HEK293 (cell line): ENCODE results near the gene NTRK3.

Experiments used
- CTCF ChIA-PET: fragments of 350-600 bp; formaldehyde crosslinking; extraction: SDS; loops from one replicate; lab custom pipeline; 2021; ENCODE audit warnings: antibody characterized with exemption; lab: Yijun Ruan, JAX
- POLR2A ChIA-PET: fragments of 300-600 bp; formaldehyde crosslinking; extraction: SDS; loops from one replicate; lab custom pipeline; 2020; ENCODE audit warnings: antibody characterized with exemption, inconsistent platforms; lab: Yijun Ruan, JAX
- H3K27ac ChIP-seq: fragments of 200-500 bp; sonication (Bioruptor generic); 2 replicates; pipeline ENCODE4 v1.5.1; 2014; ENCODE audit warnings: low read depth, low read length, control low read depth, inconsistent platforms; ENCODE audit errors: extremely low read depth
- H3K36me3 ChIP-seq, 2 experiments: fragments of 200-500 bp in 1 of 2; sonication (Bioruptor generic) in 1 of 2; 1 replicate in 1 of 2; 2 replicates in 1 of 2; pipeline ENCODE4 v1.5.1; 2014 to 2017; ENCODE audit warnings: inconsistent platforms in 2 of 2, low read length in 2 of 2; ENCODE audit not compliant: control insufficient read depth in 2 of 2, insufficient read depth in 1 of 2
- H3K4me1 ChIP-seq: fragments of 200-500 bp; sonication (Bioruptor generic); 2 replicates; pipeline ENCODE4 v1.5.1; 2014; ENCODE audit warnings: mild to moderate bottlenecking, low read length, inconsistent platforms; ENCODE audit not compliant: control insufficient read depth, insufficient read depth
- H3K4me3 ChIP-seq: 2 replicates; pipeline ENCODE4 v1.5.1; 2011; ENCODE audit warnings: low read depth, mild to moderate bottlenecking, control low read depth, low read length, moderate library complexity
- H3K9me3 ChIP-seq: fragments of 200-500 bp; sonication (Bioruptor generic); 2 replicates; pipeline ENCODE4 v1.5.1; 2014; ENCODE audit warnings: low read depth, low read length, inconsistent platforms; ENCODE audit not compliant: control insufficient read depth, insufficient read depth
- KLF8 ChIP-seq: fragments of 450-650 bp; formaldehyde crosslinking; IDR thresholded peaks from 2 replicates; pipeline ENCODE4 v1.5.1; 2016; ENCODE audit warnings: missing biosample characterization, missing genetic modification characterization
- MEIS1 ChIP-seq: sonication (generic); formaldehyde crosslinking; IDR thresholded peaks from 2 replicates; pipeline ENCODE4 v1.8.1; 2022; ENCODE audit warnings: missing genetic modification reagents, mild to moderate bottlenecking, borderline replicate concordance
- SP3 ChIP-seq: fragments of 450-650 bp; formaldehyde crosslinking; IDR thresholded peaks from 2 replicates; pipeline ENCODE4 v1.5.1; 2016; ENCODE audit warnings: missing biosample characterization, missing genetic modification characterization
- ZBTB17 ChIP-seq: fragments of 450-650 bp; formaldehyde crosslinking; IDR thresholded peaks from 2 replicates; pipeline ENCODE4 v1.5.1; 2016; ENCODE audit warnings: missing biosample characterization, missing genetic modification characterization
- ZBTB20 ChIP-seq: fragments of 450-650 bp; formaldehyde crosslinking; IDR thresholded peaks from 2 replicates; pipeline ENCODE4 v1.5.1; 2016; ENCODE audit warnings: missing biosample characterization, missing genetic modification characterization
- ZBTB7A ChIP-seq: fragments of 450-650 bp; formaldehyde crosslinking; IDR thresholded peaks from 2 replicates; pipeline ENCODE4 v1.5.1; 2016; ENCODE audit warnings: low read depth, missing biosample characterization, missing genetic modification characterization
- ZIC2 ChIP-seq: fragments of 450-650 bp; formaldehyde crosslinking; IDR thresholded peaks from 2 replicates; pipeline ENCODE4 v1.5.1; 2016; ENCODE audit warnings: missing biosample characterization, missing genetic modification characterization
- ZNF155 ChIP-seq: fragments of 450-650 bp; formaldehyde crosslinking; IDR thresholded peaks from 2 replicates; pipeline ENCODE4 v1.5.1; 2016; ENCODE audit warnings: missing biosample characterization, missing genetic modification characterization
- ZNF174 ChIP-seq: fragments of 450-650 bp; formaldehyde crosslinking; IDR thresholded peaks from 2 replicates; pipeline ENCODE4 v1.5.0; 2017; ENCODE audit warnings: missing biosample characterization, mild to moderate bottlenecking, missing genetic modification characterization
- ZNF2 ChIP-seq: fragments of 450-650 bp; formaldehyde crosslinking; IDR thresholded peaks from 2 replicates; pipeline ENCODE4 v1.5.1; 2016; ENCODE audit warnings: missing biosample characterization, missing genetic modification characterization
- ZNF214 ChIP-seq: fragments of 450-650 bp; formaldehyde crosslinking; IDR thresholded peaks from 2 replicates; pipeline ENCODE4 v1.5.1; 2017; ENCODE audit warnings: missing biosample characterization, mild to moderate bottlenecking, missing genetic modification characterization, borderline replicate concordance
- ZNF266 ChIP-seq: fragments of 450-650 bp; formaldehyde crosslinking; IDR thresholded peaks from 2 replicates; pipeline ENCODE4 v1.5.1; 2016; ENCODE audit warnings: missing biosample characterization, missing genetic modification characterization, low read depth
- ZNF394 ChIP-seq: fragments of 450-650 bp; formaldehyde crosslinking; IDR thresholded peaks from 2 replicates; pipeline ENCODE4 v1.5.1; 2016; ENCODE audit warnings: missing biosample characterization, missing genetic modification characterization, mild to moderate bottlenecking, moderate library complexity, borderline replicate concordance
- ZNF416 ChIP-seq: fragments of 450-650 bp; formaldehyde crosslinking; IDR thresholded peaks from 2 replicates; pipeline ENCODE4 v1.5.1; 2016; ENCODE audit warnings: missing biosample characterization, missing genetic modification characterization
- ZNF521 ChIP-seq: fragments of 450-650 bp; formaldehyde crosslinking; IDR thresholded peaks from 2 replicates; pipeline ENCODE4 v1.5.1; 2017; ENCODE audit warnings: missing biosample characterization, mild to moderate bottlenecking, missing genetic modification characterization
- ZNF558 ChIP-seq: fragments of 450-650 bp; formaldehyde crosslinking; IDR thresholded peaks from 2 replicates; pipeline ENCODE4 v1.5.1; 2016; ENCODE audit warnings: missing biosample characterization, missing genetic modification characterization
- ZNF560 ChIP-seq: fragments of 450-650 bp; formaldehyde crosslinking; IDR thresholded peaks from 2 replicates; pipeline ENCODE4 v1.5.1; 2017; ENCODE audit warnings: missing biosample characterization, missing genetic modification characterization, borderline replicate concordance
- ZNF785 ChIP-seq: fragments of 450-650 bp; formaldehyde crosslinking; IDR thresholded peaks from 2 replicates; pipeline ENCODE4 v1.5.1; 2016; ENCODE audit warnings: missing biosample characterization, missing genetic modification characterization
- ZNF843 ChIP-seq: fragments of 450-650 bp; formaldehyde crosslinking; IDR thresholded peaks from 2 replicates; pipeline ENCODE4 v1.5.1; 2016; ENCODE audit warnings: missing biosample characterization, missing genetic modification characterization
- TF ChIP-seq, protein P1 (sequence below): fragments of 450-650 bp; formaldehyde crosslinking; IDR thresholded peaks from 2 replicates; pipeline ENCODE4 v1.5.1; 2017; ENCODE audit warnings: missing biosample characterization, missing genetic modification characterization
- TF ChIP-seq, protein P2 (sequence below): fragments of 450-650 bp; formaldehyde crosslinking; IDR thresholded peaks from 2 replicates; pipeline ENCODE4 v1.5.1; 2016; ENCODE audit warnings: missing biosample characterization, missing genetic modification characterization, borderline replicate concordance
- TF ChIP-seq, protein P3 (sequence below): fragments of 450-650 bp; formaldehyde crosslinking; IDR thresholded peaks from 2 replicates; pipeline ENCODE4 v1.5.1; 2016; ENCODE audit warnings: missing biosample characterization, missing genetic modification characterization

NTRK3 gene

DNA sequence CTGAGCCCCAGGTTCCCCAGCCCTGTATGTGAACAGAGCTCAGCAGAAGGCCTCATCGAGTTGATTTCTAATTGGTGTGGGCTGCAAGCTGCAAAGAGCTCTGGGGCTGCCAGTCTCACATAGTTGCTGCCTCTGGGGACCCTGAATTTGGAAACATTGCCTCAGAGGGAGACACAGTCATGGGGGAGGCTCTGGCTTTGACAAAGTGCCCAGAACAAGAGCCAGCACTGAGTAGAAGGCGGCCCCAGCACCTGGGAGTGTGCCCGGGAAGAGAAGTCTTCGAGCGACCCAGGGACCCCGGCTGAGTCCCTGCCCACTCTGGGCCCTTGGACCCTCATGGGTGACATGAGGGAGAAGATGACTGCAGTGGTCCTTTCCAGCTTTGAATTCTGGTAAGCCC, 7.3 kb downstream of the NTRK3 start:
- Histone ChIP-seq H3K27ac (no peak overlapping the region), H3K4me3 (no peak overlapping the region), H3K4me1 (no peaks in the 10 kb centered on the region), H3K9me3 (no peaks in the 10 kb centered on the region), H3K36me3 (no peaks in the 10 kb centered on the region)
- TF ChIP-seq, protein P1, sequence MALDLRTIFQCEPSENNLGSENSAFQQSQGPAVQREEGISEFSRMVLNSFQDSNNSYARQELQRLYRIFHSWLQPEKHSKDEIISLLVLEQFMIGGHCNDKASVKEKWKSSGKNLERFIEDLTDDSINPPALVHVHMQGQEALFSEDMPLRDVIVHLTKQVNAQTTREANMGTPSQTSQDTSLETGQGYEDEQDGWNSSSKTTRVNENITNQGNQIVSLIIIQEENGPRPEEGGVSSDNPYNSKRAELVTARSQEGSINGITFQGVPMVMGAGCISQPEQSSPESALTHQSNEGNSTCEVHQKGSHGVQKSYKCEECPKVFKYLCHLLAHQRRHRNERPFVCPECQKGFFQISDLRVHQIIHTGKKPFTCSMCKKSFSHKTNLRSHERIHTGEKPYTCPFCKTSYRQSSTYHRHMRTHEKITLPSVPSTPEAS (tag by site-specific recombination), result no peak
- TF ChIP-seq ZNF560 (tag by site-specific recombination) (no peak), ZNF521 (tag by site-specific recombination) (no peak), ZBTB20 (tag by site-specific recombination) (no peak), SP3 (tag by site-specific recombination) (no peak), ZNF266 (no peak), ZNF558 (tag by site-specific recombination) (no peak), ZNF214 (tag by site-specific recombination) (no peak), KLF8 (tag by site-specific recombination) (no peak), ZNF843 (tag by site-specific recombination) (no peak)
- ChIA-PET POLR2A (no interaction called here), CTCF (interaction anchor here (0.6 to 10.1 kb wide), 4 partner anchors 15 to 199 kb away, joined by 3 to 182 read pairs (median 58); no protein-coding TSS in a partner anchor)

DNA sequence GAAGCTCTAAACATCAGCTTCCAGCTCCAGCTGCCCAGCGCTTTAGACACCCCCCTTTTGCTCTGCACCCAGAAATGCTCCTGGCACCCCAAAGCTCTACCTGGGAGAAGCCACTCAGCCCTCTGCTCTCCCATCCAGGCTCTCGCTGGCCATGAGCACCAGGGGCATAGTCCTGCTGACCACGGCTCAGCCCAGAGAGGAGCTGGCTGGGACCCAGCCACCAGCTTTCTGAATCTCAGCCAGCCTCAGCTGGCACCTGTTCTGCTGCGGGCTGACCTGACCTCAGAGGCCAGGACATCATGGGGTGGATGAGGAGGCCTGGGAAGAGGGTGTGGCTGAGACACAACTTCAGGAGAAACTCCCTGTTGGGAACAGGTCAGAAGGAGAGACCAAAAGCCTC, 8.6 kb downstream of the NTRK3 start:
- TF ChIP-seq, protein P2, sequence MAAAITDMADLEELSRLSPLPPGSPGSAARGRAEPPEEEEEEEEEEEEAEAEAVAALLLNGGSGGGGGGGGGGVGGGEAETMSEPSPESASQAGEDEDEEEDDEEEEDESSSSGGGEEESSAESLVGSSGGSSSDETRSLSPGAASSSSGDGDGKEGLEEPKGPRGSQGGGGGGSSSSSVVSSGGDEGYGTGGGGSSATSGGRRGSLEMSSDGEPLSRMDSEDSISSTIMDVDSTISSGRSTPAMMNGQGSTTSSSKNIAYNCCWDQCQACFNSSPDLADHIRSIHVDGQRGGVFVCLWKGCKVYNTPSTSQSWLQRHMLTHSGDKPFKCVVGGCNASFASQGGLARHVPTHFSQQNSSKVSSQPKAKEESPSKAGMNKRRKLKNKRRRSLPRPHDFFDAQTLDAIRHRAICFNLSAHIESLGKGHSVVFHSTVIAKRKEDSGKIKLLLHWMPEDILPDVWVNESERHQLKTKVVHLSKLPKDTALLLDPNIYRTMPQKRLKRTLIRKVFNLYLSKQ, result no peak
- no peak for TF ChIP-seq ZNF785 (tag by site-specific recombination)
- no peak for TF ChIP-seq ZNF416 (tag by site-specific recombination)
- TF ChIP-seq, all 188 proteins: peak for 0
- Histone ChIP-seq H3K9me3 (no peaks in the 10 kb centered on the region), H3K4me3 (no peak overlapping the region), H3K27ac (no peak overlapping the region), H3K4me1 (no peaks in the 10 kb centered on the region), H3K36me3 (no peaks in the 10 kb centered on the region)
- ChIA-PET CTCF (interaction anchor here (0.6 to 10.1 kb wide), 18 partner anchors 10 to 1516 kb away, joined by 3 to 182 read pairs (median 6); no protein-coding TSS in a partner anchor), POLR2A (no interaction called here)

DNA sequence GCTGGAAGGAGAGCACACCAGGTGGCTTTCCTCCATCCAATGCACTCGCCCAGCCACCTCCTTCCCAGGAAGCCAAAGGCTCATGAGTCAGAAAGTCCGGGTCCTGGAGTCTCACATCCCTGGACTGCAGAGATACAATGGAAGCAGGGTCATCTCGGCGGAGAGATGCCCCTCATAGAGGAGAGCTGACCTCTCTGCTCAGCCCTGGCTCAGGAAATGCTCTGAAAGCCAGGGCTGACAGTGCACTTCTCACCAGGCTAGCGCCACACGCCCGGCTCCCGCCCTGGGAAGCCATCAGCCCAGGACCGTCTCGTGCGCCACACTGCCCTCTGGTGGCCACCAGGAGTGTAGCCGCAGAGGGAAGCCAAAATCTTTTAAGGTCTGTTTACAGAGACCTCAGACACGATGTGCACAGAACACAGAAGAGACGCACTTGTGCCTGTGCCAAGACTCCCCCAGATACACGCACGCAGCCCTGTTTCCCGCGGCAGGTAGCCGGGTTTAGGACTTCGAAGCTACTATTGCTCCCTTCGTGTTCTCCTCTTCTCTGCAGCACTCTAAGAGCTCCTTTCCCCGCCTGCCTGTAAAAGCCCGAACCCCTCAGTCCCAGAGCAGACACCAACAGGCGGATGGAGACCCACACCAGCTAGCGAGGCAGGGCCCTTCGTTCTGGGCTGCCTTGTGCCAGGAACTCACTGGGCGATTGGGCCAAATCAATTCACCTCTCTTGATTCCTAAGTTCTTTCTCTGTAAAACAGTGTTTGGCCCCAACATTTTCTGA, 9.7 kb downstream of the NTRK3 start:
- Histone ChIP-seq H3K27ac (no peak overlapping the region), H3K9me3 (no peaks in the 10 kb centered on the region), H3K36me3 (no peaks in the 10 kb centered on the region), H3K4me1 (no peaks in the 10 kb centered on the region), H3K4me3 (no peak overlapping the region)
- ChIA-PET POLR2A (no interaction called here), CTCF (interaction anchor here (0.5 to 10.1 kb wide), 55 partner anchors 11 to 1515 kb away, joined by 3 to 182 read pairs (median 4); no protein-coding TSS in a partner anchor)
- TF ChIP-seq ZNF394 (no peak), ZIC2 (peak; percentile 71), ZBTB7A (tag by site-specific recombination) (no peak), ZNF2 (0 out of 2 replicates have a peak, but pooled peaks have one; percentile 29), ZNF174 (tag by site-specific recombination) (no peak), MEIS1 (CRISPR knock-in tag) (no peak), ZNF155 (tag by site-specific recombination) (no peak), ZBTB17 (tag by site-specific recombination) (peak; percentile 50; the same call in 1 of the 2 replicates)
- TF ChIP-seq, protein P1 (tag by site-specific recombination), result no peak
- TF ChIP-seq, protein P3, sequence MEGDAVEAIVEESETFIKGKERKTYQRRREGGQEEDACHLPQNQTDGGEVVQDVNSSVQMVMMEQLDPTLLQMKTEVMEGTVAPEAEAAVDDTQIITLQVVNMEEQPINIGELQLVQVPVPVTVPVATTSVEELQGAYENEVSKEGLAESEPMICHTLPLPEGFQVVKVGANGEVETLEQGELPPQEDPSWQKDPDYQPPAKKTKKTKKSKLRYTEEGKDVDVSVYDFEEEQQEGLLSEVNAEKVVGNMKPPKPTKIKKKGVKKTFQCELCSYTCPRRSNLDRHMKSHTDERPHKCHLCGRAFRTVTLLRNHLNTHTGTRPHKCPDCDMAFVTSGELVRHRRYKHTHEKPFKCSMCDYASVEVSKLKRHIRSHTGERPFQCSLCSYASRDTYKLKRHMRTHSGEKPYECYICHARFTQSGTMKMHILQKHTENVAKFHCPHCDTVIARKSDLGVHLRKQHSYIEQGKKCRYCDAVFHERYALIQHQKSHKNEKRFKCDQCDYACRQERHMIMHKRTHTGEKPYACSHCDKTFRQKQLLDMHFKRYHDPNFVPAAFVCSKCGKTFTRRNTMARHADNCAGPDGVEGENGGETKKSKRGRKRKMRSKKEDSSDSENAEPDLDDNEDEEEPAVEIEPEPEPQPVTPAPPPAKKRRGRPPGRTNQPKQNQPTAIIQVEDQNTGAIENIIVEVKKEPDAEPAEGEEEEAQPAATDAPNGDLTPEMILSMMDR, result peak; percentile 85
